IPS-NIHi7 (cell line): Measurements from ENCODE around the gene UQCC2.
A peak's percentile ranks its signal among the peaks of the same experiment; 100 is the strongest.

Experiments used
- DNase-seq: peaks from one replicate; pipeline ENCODE4 v3.0.0; 2012; ENCODE audit warnings: mixed read lengths; ENCODE audit errors: extremely low spot score

Gene UQCC2

GRCh38 chr6:33711140-33712129 lies at the start of gene UQCC2:
Gene UQCC2, minus strand, starts transcription at chr6:33711700. Its CDS starts 14 bp downstream, at chr6:33711686.
- DNase-seq = peak; percentile 99

GRCh38 chr6:33759887-33760629 lies 48.6 kb upstream of the UQCC2 start:
- DNase-seq = no peak

GRCh38 chr6:33758815-33759216 lies 47.3 kb upstream of the UQCC2 start:
- no peak for DNase-seq

- DNase-seq = no peak
Measured at GRCh38 chr6:33757906-33758305, 46.4 kb upstream of the UQCC2 start.

GRCh38 chr6:33757113-33757512 lies 45.6 kb upstream of the UQCC2 start:
- no peak for DNase-seq

GRCh38 chr6:33756211-33756954 lies 44.9 kb upstream of the UQCC2 start:
- DNase-seq = no peak

- no peak for DNase-seq
Measured at GRCh38 chr6:33755070-33755869, 43.8 kb upstream of the UQCC2 start.

GRCh38 chr6:33754222-33754621 lies 42.7 kb upstream of the UQCC2 start:
- no peak for DNase-seq

GRCh38 chr6:33752646-33753015 lies 41.1 kb upstream of the UQCC2 start:
- no peak for DNase-seq

- no peak for DNase-seq
Measured at GRCh38 chr6:33751771-33752645, 40.5 kb upstream of the UQCC2 start.

GRCh38 chr6:33750244-33750991 lies 38.9 kb upstream of the UQCC2 start:
- DNase-seq = no peak

- no peak for DNase-seq
Measured at GRCh38 chr6:33749401-33749800, 37.9 kb upstream of the UQCC2 start.

GRCh38 chr6:33748841-33749240 lies 37.3 kb upstream of the UQCC2 start:
- no peak for DNase-seq

- no peak for DNase-seq
Measured at GRCh38 chr6:33747823-33748222, 36.3 kb upstream of the UQCC2 start.

- no peak for DNase-seq
Measured at GRCh38 chr6:33746651-33747100, 35.2 kb upstream of the UQCC2 start, which contains the start of gene IP6K3. Gene IP6K3, minus strand, starts transcription at chr6:33746905. Its CDS starts 11,429 bp downstream, at chr6:33735476.

GRCh38 chr6:33746036-33746600 lies 34.6 kb upstream of the UQCC2 start:
- peak; percentile 58 for DNase-seq

GRCh38 chr6:33745548-33745947 lies 34.0 kb upstream of the UQCC2 start:
- no peak for DNase-seq

- no peak for DNase-seq
Measured at GRCh38 chr6:33744895-33745546, 33.5 kb upstream of the UQCC2 start.
